Raji (cell line): ENCODE measurements around the gene CLEC16A.

ENCODE experiments used
- POLR2A ChIP-seq: IDR thresholded peaks from 2 replicates; pipeline ENCODE4 v1.6.1; 2011; ENCODE audit warnings: low read depth, low read length, control low read depth; ENCODE audit not compliant: insufficient read depth

Gene CLEC16A

GRCh38 chr16:10946308-10946707 lies 1.9 kb downstream of the CLEC16A start:
- no peak for TF ChIP-seq POLR2A

DNA sequence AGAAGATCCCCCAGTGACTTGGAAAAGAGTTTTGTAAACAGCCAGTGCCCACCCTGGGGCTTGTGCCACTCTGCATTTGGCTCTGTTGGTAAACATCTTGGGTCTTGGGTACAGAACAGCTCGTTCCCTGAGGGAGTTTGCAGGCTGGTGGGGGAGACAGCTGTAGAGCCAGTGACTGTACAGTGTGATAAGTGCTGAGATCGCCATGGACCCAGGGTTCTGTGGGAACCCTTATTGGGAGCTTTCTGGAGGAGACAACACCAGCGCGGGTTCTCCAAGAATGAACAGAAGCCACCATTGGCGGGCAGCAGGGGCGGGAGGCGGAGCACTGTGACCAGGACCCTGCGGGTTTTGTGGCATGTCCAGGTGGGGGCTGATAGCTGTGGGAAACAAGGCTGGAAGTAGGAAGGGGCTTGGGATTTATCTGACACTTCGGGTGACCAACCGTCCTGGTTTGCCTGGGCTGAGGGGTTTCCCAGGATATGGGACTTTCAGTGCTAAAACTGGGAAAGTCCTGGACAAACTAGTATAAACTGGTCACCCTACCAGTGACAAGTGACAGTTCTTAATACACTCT lies 2.9 kb downstream of the CLEC16A start:
- TF ChIP-seq POLR2A: no peak

- peak; percentile 47; the same call in 1 of the 2 replicates for TF ChIP-seq POLR2A
These were observed 5.1 kb downstream of the CLEC16A start for GRCh38 chr16:10949424-10949970.

DNA sequence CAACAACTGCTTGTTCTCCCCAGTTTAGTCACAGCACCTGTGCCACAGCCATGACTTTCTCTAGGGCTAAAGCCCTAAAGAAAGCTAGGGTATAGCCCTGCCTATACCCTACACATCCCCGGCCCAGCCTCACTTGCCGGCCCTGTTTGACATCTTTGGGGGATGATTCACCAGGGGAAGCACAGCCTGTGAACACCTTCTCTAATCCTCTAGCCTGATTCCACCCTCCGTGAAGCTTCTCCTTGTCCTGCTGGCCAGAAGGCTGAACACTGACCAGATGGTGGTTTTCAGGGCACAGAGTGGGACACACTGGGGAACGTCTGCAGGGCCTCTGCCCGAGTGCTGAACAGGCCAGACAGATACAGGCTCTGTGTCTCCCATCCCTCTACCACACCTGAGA lies 6.0 kb downstream of the CLEC16A start:
- no peak for TF ChIP-seq POLR2A

GRCh38 chr16:10951026-10951425 lies 6.7 kb downstream of the CLEC16A start:
- TF ChIP-seq POLR2A: no peak

DNA sequence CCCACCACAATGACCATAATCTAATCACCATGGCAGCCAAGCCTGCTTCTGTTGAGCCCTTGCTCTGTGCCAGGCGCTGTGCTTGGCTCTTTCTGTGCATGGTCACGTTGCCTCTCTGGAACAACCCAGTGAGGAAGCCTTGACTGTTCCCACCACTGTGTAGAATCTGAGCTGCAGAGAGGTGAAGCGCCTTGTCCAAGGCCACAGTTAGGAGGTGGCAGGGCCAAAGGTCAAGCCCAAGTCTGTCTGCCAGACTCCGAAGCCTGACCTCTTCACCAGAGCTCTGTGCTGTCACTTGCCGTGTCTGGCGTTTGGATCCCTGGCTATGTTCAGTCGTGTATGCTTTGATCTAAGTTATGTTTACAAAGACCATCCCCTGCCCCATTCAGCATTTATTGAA lies 10.5 kb downstream of the CLEC16A start:
- TF ChIP-seq POLR2A: no peak

DNA sequence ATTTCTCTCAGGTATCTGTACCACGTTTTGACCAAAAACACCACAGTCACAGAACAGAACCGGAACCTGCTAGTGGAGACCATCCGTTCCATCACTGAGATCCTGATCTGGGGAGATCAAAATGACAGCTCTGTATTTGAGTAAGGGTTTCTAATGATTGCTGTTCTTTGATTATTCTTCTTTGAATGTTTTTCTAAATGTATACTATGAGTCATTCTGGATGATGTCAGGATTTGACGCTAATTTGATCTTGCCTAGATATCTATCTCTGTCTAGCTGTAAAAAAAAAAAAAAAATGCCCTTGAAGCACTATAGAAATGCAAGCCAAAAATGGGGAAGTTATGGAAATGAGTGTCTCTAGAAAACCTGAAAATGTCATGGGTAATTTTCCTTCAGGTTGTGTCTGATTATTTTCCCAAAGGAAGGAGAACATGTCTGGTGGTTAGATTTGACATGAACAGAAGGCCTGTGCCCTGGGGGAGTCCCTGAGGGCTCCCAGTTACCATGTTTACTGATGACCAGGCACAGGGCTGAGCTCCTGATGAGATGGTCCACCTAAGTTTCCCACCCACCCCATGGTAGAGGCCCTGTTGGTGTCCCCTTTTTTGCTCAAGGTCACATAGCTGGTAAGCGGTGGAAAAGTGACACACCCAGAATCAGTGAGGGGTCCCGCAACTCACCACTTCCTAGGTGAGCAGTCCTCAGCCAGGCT lies 13.6 kb downstream of the CLEC16A start:
- no peak for TF ChIP-seq POLR2A

DNA sequence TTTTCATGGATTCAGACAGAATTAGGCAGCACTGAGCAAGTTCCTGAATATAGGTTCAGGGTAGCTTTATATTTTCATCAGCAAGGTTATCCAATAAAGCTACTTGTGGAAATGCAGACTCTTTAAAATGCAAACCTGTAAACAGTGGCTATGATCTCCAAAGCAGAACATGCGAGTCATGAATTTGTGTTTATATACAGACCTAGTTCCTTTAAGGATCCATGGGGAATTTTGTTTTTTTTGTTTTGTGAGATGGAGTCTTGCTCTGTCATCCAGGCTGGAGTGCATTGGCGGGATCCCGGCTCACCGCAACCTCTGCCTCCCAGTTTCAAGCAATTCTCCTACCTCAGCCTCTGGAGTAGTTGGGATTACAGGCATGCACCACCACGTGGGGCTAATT lies 14.8 kb downstream of the CLEC16A start:
- TF ChIP-seq POLR2A: no peak

GRCh38 chr16:10961231-10961630 lies 16.9 kb downstream of the CLEC16A start:
- no peak for TF ChIP-seq POLR2A

DNA sequence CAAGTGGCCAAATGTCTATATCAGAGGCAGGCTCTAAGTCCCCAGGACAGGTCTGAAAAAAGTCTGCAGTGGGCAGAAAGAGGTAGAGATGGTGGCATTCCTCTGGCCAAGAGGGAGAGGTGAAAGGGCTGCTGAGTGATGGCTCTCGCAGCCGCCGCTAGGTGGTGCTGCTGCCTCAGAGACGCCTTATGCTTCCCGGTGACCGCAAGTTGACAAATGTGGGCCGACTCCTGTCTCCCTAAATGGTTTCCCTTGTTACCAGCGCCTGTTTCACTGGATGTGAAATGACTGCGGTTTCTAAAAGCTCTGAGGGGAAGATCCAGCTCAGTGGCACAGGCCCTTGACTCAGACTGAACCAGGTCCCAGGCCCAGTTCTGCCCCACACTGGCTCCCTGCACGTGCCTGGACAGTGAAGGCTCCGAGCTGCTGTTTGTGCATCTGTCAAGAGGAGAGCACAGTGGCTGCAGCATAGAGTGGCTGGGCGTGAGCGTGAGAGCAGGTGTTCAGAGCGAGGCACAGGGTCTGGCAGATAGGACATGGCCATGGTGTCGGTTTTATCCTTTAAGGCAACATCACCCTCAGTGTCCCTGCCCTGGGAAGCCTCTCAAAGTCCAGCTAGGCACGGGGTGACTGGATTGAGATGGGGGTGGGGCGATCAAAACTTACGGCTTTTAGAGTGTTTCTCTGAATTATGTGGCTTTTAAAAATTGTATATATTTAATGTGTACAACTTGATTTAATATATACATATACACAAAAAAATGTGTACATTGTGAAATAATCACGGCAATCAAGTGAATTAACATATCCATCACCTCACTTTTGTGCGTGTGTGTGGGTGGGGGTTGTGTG lies 19.9 kb downstream of the CLEC16A start:
- TF ChIP-seq POLR2A: no peak

- TF ChIP-seq POLR2A: no peak
These were observed 20.5 kb downstream of the CLEC16A start for GRCh38 chr16:10964891-10965326.

- TF ChIP-seq POLR2A: no peak
These were observed 21.2 kb downstream of the CLEC16A start for GRCh38 chr16:10965440-10966061.

DNA sequence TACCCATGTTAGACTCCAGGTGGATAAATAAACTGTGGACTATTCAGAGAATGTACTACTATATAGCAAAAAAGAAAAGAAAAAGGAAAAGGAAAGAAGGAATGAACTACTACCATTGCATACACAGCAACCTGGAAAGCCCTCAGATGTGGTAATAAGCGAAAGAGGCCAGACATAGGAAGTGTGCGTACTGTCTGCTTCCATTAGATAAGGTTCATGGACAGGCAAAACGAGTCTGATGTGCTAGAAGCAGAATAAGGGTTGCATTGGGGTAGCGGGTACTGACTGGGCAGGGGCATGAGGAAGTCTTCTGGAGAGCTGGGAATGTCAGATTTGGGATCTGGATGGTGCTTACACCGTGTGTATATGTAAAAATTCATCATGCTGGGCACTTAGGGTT lies 21.8 kb downstream of the CLEC16A start:
- TF ChIP-seq POLR2A: no peak

DNA sequence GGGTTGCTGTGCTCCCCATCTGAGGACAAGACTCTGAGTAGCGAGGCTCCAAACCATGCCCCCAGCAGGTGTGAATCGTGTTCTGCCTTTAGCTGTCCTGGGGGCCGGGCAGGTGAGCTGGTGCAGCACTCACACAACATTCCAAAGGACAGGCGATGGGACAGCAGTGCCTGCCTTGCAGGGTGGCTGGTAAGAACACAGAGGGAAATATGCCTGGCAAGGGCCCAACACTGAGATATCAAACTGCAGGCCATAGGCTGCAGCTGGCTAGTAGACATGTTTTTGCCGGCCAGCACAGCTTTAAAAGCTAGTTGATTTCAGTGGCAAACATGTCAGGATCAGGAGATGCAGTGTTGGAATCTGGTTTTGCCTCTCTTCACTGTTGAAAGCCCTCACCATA lies 23.6 kb downstream of the CLEC16A start:
- no peak for TF ChIP-seq POLR2A

GRCh38 chr16:10968498-10968897 lies 24.1 kb downstream of the CLEC16A start:
- no peak for TF ChIP-seq POLR2A
